ENCODE data around the gene RNF14.

GRCh38 chr5:141976176-141976575, 7.3 kb downstream of the RNF14 start:
- TF ChIP-seq MYBL2 (CRISPR knock-in tag; IDR thresholded peaks at IDR 0.05) (no peak), E2F5 (CRISPR knock-in tag; IDR thresholded peaks at IDR 0.05) (no peak), CTCF (IDR thresholded peaks at IDR 0.05) (no peak), AR (CRISPR knock-in tag; IDR thresholded peaks at IDR 0.05) (no peak), NR2C2 (CRISPR knock-in tag; IDR thresholded peaks at IDR 0.05) (no peak), ATF2 (CRISPR knock-in tag; IDR thresholded peaks at IDR 0.05; ENCODE audit: borderline replicate concordance, low read depth) (no peak), TCF7 (CRISPR knock-in tag; IDR thresholded peaks at IDR 0.05; ENCODE audit: low read depth) (no peak)
